ENCODE measurements around the gene TWSG1. TPM values are rescaled to one million over a fixed set of nuclear protein-coding genes. Genes with fewer than 3 reads are reported as not detected.

The TWSG1 gene
- total and polyA plus RNA-seq, 10 donors: 6.2 to 28.5 (median 17.3) TPM

DNA sequence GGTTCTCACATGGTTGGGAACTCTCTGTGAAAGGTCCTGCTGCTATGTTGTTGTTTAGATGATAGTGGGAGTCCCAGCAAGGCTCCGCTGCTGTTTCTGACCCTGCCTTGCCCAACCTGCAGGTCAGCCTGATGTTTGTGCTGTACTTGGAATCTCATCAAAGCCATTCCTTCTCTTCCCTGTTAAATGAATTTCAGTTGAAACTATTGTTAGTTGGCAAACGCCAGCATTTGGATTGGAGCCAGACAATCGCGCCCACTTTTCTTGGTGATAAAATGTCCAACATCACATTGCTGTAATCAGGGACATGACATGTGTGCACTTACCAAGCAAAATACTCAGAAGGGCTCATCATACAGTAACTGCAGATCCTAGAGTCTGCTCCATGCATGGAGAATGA lies 12.8 kb upstream of the TWSG1 start:
- H3K27me3 ChIP-seq (replicated peaks in 1 of 7): no peaks in the 10 kb centered on the region
- no peak for DNase-seq
- no peak overlapping the region for H3K4me3 ChIP-seq
- intact Hi-C loops (cut with DNase I; ENCODE audit: low total_unique reads): no loop called here
- no peak overlapping the region for H3K27ac ChIP-seq
- no peaks in the 10 kb centered on the region for H3K4me1 ChIP-seq
- 86 to 98% (median 96%) methylated on average over 4 of the region's 4 CpGs for WGBS, 5 donors
- H3K9me3 ChIP-seq: peaks cover 0 to 11% (median 4%) of the 10 kb centered on the region in 8 donors
- no peak for TF ChIP-seq POLR2AphosphoS5 (IDR thresholded peaks at IDR 0.05)
- TF ChIP-seq, protein P1, sequence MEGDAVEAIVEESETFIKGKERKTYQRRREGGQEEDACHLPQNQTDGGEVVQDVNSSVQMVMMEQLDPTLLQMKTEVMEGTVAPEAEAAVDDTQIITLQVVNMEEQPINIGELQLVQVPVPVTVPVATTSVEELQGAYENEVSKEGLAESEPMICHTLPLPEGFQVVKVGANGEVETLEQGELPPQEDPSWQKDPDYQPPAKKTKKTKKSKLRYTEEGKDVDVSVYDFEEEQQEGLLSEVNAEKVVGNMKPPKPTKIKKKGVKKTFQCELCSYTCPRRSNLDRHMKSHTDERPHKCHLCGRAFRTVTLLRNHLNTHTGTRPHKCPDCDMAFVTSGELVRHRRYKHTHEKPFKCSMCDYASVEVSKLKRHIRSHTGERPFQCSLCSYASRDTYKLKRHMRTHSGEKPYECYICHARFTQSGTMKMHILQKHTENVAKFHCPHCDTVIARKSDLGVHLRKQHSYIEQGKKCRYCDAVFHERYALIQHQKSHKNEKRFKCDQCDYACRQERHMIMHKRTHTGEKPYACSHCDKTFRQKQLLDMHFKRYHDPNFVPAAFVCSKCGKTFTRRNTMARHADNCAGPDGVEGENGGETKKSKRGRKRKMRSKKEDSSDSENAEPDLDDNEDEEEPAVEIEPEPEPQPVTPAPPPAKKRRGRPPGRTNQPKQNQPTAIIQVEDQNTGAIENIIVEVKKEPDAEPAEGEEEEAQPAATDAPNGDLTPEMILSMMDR (IDR thresholded peaks at IDR 0.05 in 8 of 11, conservative IDR thresholded peaks at IDR 0.05 in 3 of 11): no peak
- TF ChIP-seq POLR2A (IDR thresholded peaks at IDR 0.05): no peak
- no peaks in the 10 kb centered on the region for H3K36me3 ChIP-seq

DNA sequence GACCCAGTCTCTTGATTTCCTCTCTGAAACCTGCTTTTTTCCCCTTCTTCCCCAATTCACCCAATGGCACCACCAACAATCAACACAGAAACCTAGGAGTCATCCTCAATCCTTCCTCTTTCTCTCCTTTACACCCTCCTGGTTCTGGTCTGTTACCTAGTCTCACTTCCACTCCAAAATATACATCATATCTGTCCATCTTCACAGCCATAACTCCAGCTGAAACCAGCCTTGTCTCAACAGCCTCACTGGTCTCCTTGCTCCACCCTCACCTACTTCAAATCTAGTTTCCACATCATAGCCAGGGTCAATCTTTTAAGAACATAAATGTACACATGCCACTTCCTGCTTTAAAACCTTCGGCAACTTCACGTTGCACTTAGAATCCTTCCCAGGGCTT lies 11.8 kb upstream of the TWSG1 start:
- Histone ChIP-seq H3K36me3 (no peaks in the 10 kb centered on the region), H3K27ac (no peak overlapping the region), H3K9me3 (peaks cover 0 to 12% (median 6%) of the 10 kb centered on the region in 8 donors), H3K4me1 (no peaks in the 10 kb centered on the region), H3K27me3 (replicated peaks in 1 of 7) (no peaks in the 10 kb centered on the region), H3K4me3 (no peak overlapping the region)
- 63 to 75% (median 75%) methylated on average over 2 of the region's 2 CpGs for WGBS, 5 donors
- intact Hi-C loops (cut with DNase I; ENCODE audit: low total_unique reads): no loop called here
- no peak for DNase-seq
- TF ChIP-seq POLR2A (IDR thresholded peaks at IDR 0.05) (no peak), POLR2AphosphoS5 (IDR thresholded peaks at IDR 0.05) (no peak)
- TF ChIP-seq, protein P1 (IDR thresholded peaks at IDR 0.05 in 8 of 11, conservative IDR thresholded peaks at IDR 0.05 in 3 of 11): no peak

DNA sequence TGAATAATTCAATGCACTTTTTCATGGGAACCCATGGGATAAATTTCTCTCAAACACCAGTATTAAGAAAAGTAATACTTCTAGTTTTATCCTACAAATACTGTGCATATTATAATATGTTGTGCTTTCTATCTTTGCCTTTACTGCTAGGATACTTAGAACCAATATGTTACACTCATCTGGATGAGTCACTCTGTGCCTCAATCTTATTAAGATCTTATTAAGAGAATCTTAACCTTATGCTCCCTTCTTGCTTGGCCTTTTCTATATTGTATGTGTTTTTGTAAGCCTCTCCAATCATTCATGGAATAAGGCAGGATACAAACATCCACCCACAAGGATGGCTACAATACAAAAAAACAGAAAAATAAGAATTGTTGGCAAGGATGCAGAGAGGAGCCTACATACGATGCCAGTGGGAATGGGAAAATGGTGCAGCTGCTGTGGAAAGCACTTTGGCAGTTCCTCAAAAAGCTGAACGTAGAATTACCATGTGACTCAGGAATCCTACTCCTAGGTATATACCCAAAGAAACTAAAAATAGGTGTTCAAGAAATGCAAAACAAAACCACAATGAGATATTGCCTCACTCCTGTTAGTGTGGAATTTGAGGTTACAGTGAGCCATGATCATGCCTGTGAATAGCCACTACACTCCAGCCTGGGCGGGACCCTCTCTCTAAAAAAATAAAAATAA lies 10.7 kb upstream of the TWSG1 start:
- Histone ChIP-seq H3K4me3 (no peak overlapping the region), H3K36me3 (no peaks in the 10 kb centered on the region), H3K9me3 (peaks cover 0 to 24% (median 12%) of the 10 kb centered on the region in 8 donors), H3K4me1 (no peaks in the 10 kb centered on the region), H3K27ac (no peak overlapping the region), H3K27me3 (replicated peaks in 1 of 7) (no peaks in the 10 kb centered on the region)
- TF ChIP-seq, protein P1 (IDR thresholded peaks at IDR 0.05 in 8 of 11, conservative IDR thresholded peaks at IDR 0.05 in 3 of 11): no peak
- no peak for TF ChIP-seq POLR2A (IDR thresholded peaks at IDR 0.05)
- TF ChIP-seq POLR2AphosphoS5 (IDR thresholded peaks at IDR 0.05): no peak
- intact Hi-C loops (cut with DNase I; ENCODE audit: low total_unique reads): no loop called here
- WGBS, 5 donors: 55 to 71% (median 66%) methylated on average over 3 of the region's 3 CpGs
- DNase-seq: no peak

DNA sequence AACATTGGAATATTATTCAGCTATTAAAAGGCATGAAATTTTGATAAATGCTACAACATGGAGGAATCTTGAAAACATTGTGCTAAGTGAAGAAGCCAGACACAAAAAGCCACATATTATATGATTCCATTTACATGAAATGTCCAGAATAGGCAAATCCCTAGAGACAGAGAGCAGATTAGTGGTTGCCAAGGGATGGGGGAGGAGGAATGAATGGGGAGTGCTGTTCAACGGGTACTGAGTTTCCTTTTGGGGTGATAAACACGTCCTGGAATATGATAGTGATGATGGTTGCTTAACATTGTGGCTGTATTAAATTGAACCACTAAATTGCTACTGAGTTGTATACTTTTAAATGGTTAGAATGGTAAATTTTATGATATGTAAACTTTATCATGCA lies 8.9 kb upstream of the TWSG1 start:
- intact Hi-C loops (cut with DNase I; ENCODE audit: low total_unique reads): no loop called here
- WGBS, 5 donors: 53 to 83% (median 56%) methylated on average over 2 of the region's 2 CpGs

More for the DNA sequence above, 8.9 kb upstream of the TWSG1 start:
- H3K27me3 ChIP-seq (replicated peaks in 1 of 7): no peaks in the 10 kb centered on the region
- H3K36me3 ChIP-seq: no peaks in the 10 kb centered on the region
- H3K4me3 ChIP-seq: no peak overlapping the region
- peaks cover 0 to 18% (median 9%) of the 10 kb centered on the region in 8 donors for H3K9me3 ChIP-seq
- DNase-seq: no peak
- TF ChIP-seq POLR2AphosphoS5 (IDR thresholded peaks at IDR 0.05): no peak
- no peak for TF ChIP-seq POLR2A (IDR thresholded peaks at IDR 0.05)
- TF ChIP-seq, protein P1 (IDR thresholded peaks at IDR 0.05 in 8 of 11, conservative IDR thresholded peaks at IDR 0.05 in 3 of 11): no peak
- no peaks in the 10 kb centered on the region for H3K4me1 ChIP-seq
- no peak overlapping the region for H3K27ac ChIP-seq
